Measurements from ENCODE around the gene CC2D2B.
"Not testable (repeated sequence)": the region's sequence is repeated elsewhere in the genome, so short reads cannot be mapped to it uniquely, and the experiment has no call there.

Gene CC2D2B, protein sequence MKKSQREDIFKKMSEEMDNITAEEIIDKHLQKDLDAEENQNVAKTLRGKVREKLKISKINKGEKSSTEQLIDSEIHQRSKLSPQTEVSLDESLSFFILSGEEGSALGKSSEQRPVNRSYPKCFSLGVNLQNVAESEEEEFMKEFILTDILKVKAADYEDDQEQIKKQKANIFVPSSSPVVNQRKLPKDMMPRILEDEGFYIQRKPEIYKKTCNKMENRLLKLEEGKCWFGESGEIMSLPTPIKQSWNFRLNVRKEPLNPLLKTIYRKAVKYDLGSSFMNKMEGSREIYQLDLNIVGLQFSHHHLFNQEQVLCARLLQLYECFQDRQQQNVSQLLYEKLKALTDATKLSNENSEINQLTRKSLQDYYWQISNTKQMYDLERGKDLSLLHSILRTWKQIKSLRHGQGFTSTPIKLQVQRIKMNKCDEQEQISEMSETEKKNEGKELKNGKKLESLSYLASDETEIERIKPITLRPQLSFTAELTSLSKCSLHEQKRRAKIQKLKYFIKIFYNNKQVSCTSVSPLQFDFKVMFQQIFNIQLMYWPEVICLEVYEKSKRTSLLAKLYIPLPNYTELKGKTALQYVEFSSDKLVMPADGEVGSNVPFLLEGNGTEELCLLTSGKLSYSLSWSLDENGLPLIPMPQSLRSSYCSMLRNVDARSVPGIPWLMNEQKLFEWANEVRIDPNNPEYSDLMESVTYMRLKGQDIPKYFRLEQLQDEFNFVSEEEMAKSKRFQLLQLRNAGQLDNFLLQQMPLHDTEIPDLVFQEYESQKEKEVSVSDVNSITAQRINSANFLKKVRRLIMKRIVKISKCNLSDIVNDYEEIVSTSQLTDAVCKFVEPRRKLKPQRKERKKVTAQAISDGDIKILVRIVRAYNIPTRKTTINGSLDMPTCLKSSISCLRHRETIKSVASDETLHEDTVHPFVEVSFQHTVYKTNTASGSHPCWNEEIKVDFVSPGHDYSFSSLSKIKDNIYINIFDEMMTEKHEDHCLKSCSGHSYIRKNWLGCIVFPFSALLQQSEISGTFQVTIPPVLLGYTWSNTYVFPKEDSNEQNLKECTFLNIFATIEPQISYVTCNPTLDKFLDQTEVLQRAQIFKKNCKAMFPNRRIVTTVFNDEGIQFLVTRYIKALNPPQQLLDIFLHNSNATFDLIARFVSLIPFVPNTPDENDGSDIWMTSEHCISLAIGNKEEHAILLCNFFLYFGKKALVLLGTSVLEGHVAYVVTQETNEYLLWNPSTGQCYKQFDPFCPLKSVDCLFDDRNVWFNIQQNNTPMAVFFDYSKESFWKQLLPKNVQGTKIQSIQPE (N-terminal part only)

DNA sequence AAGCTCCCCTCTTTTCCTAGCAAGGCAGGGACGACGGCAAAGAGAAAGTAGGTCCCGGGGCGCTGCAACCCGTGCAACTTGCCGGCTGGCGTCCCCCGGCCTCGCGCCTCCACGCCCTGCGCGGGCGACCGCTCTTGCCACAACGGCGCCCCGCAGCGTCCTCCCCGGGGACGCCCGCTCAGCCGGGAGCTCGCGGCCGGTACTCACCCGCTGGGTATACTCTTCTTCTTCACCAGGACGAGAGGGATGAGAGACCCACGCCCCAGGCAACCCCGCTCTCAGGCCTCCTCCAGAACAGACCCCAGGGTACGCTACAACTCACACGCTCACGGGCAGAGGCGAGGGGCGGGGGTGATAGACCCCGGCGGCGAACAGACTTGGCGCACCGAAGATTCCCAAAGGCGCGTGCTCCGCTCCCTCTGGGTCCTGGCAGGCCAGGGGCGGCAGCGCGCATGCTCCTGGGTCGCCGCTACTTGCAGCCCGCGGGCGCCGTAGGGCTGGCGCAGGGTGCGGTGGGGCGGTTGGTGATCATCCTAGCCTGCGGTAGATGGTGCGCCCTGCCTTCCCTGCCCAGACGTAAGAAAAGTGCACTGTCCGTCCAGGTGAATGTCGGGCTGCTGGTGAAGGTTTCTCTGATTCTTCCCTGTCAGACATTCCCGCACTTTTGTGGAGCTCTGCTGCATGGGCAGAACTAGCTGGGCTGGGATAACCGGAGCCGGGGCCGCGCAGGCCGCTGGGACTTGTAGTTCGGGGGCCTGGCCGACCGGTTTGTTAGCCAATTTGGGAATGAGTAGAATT, at the start of gene CC2D2B:
Gene CC2D2B, plus strand, starts transcription at position 520 of the 798 bp plus-strand sequence. CDS start 3,349 bp downstream, outside the sequence.
- no peak for DNase-seq

DNA sequence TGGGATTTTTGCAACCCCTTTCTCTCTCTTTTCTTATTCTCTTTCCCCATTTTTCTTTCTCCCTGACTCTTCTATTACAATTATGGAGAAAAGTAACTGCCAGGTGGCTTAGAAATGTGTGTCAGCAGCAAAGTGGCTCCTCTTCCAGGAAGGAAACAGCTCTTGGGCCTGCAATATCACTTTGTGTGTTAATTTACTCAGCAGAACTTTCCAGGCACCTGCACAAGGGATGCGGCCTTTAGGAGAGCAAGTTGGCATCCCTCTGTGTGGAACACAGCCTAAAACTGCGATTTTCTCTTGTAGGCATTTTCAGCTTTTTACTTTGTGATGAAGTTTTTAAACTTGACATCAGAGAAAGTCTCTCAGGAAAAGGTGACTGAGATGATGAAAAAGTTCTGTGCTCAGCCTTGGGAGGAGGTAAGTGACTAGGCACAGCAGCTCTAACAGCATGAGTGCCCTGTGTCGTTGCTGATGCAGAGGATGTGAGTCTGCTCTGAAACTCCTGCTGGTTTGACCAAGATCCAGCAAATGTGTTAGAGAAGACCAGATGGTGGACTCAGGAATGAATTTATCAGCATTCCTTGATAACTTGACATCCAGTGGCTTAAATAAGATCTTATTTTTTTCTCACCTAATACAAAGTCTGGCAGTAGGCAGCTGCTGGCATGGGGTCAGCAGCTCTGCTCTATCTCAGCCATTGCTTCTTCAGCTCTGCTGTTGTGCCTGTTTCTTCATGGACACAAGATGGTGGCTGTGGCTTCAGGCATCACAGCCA, 47.4 kb upstream of the CC2D2B start:
- DNase-seq: no peak

DNA sequence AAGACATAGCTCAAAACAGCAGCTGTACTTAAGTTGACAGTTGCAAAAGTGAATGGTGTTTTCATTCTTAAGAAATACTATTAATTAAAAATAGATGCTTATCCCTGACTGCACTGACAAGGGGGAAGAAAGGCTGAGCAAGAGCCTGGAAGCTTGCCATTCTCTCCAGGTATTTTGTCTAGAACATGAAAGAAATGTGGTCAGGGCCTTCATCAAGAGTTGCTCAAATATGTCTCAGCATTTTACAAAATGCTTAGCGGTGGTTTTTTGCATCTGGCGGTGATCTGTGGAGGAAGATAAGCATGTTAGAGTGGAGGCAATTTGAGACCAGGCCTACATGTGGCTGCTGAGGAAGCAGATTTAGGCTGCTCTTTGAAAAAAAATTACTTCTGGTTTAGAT, 46.4 kb upstream of the CC2D2B start:
- DNase-seq: no peak

DNA sequence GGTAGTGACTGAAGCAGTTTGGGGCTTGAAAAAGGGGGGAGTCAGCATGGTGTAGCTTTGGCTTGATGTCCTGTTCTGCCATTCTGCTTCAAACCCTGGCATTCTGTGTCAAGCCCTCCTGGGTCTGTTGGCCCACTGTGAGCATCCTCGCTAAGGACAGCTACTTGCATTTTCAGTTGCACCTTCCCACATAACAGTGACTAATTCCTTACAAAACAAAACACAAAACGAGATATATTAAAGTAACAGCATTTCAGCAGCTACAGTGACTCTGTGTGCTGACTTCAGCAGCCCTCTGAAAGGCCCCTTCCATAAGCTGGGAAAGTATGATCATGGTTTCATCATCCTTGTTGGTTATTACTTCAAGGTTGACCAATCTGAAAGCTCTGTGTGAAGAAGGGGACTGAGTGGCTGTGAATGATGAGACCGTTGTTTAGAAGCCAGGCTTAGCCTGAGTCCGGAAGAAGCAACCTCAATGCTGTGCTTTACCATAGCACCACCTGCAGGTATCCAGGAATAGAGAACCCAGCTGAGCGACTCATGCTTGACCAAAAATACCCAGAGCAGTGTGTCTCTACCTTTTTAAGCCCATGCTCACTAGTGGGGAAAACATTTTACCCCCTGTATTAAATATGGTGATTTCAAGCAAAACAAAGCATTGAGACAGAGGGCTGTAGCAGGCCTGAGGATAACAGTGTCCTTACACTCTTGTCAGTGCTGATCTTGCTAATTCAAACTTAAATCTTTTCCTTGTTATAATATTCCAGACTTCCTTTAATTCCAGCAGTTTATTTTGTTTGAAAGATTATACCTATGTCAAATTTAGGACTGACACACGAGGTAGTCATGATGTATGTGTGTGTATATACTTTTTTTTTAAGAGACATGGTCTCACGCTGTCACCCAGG, 42.6 kb upstream of the CC2D2B start:
- no peak for DNase-seq

DNA sequence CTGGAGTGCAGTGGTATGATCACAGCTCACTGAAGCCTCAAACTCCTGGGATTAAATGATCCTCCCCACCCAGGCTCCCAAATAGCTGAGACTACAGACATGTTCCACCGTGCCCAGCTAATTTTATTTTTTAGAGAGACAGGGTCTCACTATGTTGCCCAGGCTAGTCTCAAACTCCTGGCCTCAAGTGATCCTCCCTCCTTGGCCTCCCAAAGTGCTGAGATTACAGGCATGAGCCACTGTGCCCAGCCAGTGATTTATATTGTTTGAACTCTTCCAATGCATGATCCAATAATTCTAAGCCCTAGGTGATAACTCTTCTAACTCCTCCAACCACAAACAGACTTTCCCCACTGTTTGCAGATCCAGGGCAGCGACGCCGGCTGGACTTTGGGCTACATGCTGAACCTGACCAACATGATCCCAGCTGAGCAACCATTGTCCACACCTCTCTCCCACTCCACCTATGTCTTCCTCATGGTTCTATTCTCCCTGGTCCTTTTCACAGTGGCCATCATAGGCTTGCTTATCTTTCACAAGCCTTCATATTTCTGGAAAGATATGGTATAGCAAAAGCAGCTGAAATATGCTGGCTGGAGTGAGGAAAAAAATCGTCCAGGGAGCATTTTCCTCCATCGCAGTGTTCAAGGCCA, 41.8 kb upstream of the CC2D2B start:
- DNase-seq: no peak

DNA sequence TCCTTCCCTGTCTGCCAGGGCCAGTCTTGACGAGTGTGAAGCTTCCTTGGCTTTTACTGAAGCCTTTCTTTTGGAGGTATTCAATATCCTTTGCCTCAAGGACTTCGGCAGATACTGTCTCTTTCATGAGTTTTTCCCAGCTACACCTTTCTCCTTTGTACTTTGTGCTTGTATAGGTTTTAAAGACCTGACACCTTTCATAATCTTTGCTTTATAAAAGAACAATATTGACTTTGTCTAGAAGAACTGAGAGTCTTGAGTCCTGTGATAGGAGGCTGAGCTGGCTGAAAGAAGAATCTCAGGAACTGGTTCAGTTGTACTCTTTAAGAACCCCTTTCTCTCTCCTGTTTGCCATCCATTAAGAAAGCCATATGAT, 41.3 kb upstream of the CC2D2B start:
- no peak for DNase-seq

DNA sequence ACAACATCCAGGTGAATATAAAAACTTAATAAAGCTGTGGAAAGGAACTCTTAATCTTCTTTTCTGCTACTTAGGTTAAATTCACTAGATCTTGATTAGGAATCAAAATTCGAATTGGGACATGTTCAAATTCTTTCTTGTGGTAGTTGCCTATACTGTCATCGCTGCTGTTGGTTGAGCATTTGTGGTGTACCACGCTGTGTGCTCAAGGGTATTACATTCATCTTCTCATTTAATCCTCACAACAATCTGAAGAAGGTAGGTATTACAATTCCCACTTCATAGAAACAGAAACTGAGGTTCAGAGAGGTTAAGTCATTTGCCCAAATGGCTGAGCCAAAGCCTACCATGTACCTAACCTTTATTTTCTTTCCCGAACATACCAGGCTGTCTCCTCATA, 39.9 kb upstream of the CC2D2B start:
- no peak for DNase-seq

DNA sequence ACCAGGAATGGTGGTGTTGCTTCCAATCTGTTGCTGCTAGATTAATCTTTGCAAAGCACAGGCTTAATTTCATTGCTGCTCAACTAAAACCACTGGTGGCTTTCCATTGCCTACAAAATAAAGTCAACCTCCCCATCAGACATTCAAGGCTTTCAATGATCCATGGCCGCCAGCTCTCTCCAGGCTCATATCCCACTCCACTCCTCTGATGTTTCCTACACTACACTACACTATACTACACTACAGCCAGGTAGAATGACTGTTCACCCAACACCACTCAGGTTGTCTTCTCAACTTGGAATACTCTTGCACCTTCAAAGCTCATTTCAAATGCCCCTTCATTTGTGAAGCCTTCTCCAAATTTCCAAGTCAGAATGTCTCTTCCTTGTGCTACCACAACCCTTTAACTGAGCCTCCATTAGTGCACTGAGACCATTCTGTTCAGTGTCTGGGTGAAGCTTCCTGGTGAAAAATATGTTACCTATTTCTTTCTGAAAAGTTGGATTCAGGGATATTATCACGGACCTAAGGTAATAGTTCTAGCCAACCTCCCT, 35.5 kb upstream of the CC2D2B start:
- DNase-seq: no peak

DNA sequence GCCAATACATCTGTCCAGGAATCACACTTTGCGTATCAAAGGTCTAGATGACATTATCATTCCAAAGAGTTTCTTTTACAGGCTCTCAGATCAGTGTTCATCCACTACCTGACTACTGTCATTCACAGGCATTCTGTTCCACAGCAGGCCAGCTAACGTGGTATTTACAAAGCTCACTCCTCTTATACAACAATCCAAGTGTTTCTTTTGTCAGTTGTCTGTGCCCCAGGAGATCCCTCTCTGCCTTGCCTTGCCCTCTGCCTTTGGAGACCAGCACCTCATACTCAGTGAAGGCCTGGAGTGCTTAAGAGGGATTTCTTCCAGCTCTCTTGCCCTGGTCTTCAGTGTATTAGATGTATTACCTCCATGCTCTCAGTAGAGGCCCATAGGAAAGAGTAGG, 34.6 kb upstream of the CC2D2B start:
- no peak for DNase-seq

DNA sequence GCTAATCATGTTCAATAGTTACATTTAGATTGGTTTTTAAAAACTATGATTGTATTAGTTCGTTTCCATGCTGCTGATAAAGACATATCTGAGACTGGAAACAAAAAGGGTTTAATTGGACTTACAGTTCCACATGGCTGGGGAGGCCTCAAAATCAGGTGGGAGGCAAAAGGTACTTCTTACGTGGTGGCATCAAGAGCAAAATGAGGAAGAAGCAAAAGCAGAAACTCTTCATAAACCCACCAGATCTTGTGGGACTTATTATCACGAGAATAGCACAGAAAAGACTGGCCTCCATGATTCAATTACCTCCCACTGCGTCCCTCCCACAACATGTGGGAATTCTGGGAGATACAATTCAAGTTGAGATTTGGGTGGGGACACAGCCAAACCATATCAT, 34.1 kb upstream of the CC2D2B start:
- DNase-seq: no peak

DNA sequence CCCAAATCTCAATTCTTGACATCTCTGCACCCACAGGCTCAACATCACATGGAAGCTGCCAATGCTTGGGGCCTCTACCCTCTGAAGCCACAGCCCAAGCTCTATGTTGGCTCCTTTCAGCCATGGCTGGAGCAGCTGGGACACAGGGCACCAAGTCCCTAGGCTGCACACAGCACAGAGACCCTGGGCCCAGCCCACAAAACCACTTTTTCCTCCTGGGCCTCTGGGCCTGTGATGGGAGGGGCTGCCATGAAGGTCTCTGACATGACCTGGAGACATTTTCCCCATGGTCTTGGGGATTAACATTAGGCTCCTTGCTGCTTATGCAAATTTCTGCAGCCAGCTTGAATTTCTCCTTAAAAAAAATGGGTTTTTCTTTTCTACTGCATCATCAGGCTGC, 33.0 kb upstream of the CC2D2B start:
- not testable (repeated sequence) for DNase-seq

DNA sequence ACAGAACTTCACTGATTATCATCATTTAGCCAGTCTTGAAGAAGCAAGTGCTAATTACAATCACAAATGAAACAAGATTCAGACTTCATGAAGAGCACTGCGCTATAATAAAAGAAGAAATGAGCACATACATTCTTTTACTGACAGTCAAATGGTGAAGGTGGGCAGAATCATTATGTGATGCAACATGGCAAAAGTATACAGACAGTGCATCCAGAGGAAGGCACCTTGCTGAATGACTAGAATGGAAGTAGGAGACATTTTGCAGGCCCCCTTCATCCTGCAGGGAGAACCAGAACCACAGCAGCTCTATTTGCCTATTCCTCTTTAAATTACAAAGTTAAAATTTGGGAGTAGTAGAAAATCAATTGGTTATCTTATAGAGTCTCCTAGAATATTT, 31.0 kb upstream of the CC2D2B start:
- no peak for DNase-seq

DNA sequence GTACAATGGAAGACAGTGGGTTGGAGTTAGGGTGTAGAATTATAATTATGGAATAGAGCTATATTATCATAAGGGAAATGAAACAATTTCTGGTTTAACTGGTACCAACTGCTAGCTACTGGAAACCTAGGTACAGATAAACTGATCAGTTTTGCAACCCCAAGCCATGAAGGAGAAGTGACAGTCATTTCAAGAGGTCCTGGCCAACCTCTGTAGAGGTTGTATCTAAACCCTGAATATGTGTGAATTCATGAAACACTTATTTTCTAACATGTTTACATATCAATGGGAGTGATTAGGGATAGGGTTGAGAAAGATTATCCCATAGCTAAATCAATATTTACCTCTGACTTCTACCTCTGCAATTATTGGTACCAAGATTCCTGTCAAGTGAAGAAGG, 29.9 kb upstream of the CC2D2B start:
- no peak for DNase-seq

DNA sequence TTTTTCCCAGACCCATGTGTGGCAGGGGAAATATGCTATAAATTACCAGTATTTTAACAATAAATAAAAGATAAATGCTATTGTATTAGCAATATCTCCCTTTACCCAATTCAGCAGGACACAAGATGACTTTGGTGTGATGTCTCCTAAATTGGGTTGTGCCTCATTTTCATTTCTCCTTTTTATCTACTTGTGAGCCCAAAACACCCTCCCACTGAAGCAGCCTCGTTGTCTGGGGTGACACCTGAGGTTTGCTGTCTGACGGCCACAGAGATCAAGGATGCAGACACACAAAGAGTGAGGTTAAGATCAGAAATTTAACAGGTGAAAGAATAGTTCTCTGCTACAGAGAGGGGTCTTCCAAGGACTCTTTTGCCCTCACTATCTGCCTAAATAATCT, 27.1 kb upstream of the CC2D2B start:
- DNase-seq: no peak

DNA sequence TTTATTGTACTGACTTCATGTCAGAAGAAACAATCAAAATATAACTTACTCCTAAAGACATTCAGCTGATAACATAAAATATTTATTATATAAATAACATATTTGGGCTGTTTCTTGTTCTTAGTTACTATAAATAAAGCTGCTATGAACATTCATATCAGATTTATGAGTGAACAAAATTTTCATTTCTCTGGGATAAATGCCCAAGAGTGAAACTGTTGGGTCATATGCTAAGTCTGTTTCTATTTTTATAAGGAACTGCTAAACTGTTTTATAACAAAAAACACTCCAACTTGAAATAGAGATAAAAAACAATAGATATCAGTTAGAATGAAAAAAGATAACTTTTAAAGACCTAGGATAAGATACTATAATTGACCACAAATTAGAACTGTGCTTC, 26.5 kb upstream of the CC2D2B start:
- DNase-seq: no peak

DNA sequence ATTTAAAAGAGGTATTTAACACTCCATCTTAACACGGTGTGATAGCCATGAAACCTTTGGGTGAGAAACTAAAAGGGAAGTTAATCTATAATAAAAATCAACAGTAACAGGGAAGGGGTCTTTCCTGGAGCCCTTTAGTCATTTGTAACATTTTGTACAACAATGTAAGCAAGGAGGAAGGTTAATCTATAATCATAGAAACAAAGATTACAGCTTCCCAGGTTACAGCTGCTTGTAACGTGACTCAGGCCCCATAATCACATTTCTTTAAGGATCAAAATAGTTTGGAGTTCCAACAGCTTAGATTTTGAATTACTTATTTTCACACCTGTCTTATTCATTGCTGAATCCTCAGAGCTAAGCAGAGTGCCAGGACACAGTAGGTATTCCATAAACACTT, 17.9 kb upstream of the CC2D2B start:
- no peak for DNase-seq

DNA sequence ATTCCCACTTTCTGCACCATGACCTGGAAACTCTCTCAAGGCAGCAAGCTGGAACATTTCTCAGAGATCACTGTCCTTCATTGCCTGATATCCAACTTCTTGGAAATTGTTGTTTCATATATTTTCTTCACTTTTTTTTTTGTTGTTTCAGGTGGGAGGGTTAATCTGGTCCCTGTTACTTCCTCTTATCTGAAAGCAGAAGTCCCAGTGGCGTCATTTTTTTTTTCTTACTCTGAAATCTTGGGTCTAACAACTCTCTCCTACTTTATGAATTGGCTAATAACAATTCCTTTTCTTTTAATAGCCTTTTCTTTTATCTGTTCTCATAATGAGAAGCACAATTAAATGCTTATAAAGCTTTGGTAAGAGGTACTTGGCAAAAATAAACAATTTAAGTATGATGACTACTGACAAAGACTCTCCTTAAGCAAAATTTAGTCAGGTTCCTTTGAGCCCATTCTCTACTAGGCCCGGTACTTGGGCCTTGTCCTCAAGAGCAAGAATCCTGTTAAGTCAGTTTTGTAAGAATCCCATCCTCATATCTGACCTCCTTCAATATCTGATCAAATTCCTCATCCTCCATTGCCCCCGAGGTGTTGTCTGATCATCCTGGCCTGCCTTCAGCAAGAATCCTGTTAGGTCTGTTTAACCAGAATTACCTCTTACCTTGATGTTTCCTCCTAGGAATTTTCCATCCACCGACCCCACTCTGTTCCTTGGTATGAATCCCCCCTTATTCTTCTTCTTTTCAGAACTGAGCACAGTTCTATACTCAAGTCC, 11.5 kb upstream of the CC2D2B start:
- no peak for DNase-seq

DNA sequence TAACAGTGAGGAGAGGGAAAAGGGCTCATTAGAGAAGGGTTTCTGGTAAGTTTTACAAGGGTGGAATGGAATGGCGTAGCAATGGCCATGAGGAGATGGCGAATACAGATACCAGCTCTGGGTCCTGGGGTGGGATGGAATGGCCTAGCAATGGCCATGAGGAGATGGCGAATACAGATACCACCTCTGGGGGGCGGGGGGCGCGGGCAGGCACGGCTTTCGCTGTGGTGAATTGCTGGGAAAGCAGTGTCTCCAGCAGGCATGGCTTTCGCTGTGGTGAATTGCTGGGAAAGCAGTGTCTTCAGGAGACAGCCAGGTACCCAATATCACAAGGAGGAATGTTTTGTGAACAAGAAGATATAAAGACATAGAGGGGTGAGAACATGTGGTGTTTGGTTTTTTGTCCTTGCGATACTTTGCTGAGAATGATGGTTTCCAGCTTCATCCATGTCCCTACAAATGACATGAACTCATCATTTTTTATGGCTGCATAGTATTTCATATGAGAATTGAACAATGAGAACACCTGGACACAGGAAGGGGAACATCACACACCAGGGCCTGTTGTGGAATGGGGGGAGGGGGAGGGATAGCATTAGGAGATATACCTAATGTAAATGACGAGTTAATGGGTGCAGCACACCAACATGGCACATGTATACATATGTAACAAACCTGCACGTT, 1.7 kb upstream of the CC2D2B start:
- DNase-seq: not testable (repeated sequence)

Data from NCI-H2029 treated with DMSO at 0.1 percent for 48 hours (cell line).